Measurements from ENCODE around the gene ENOSF1.

Gene ENOSF1

GRCh38 chr18:629269-630150, 82.9 kb downstream of the ENOSF1 start:
- DNase-seq = no peak

- DNase-seq = no peak
Measured at GRCh38 chr18:627231-627630, 85.2 kb downstream of the ENOSF1 start.

- peak; percentile 50 for DNase-seq
Measured at GRCh38 chr18:623761-624620, 88.4 kb downstream of the ENOSF1 start.

- DNase-seq = no peak
Measured at GRCh38 chr18:622289-622688, 90.1 kb downstream of the ENOSF1 start.

GRCh38 chr18:621291-622043, 91.0 kb downstream of the ENOSF1 start:
- DNase-seq = no peak

Data from stimulated activated CD4-positive, alpha-beta T cell treated with anti-CD3 and anti-CD28 coated beads, Interleukin-1b, Interleukin-23, amount 100 ng/mL, for 48 hours (primary cell).